ENCODE results near the gene RCVRN.
A peak's percentile ranks its signal among the peaks of the same experiment; 100 is the strongest.

The RCVRN gene

GRCh38 chr17:9934331-9934730, 29.3 kb upstream of the RCVRN start:
- H3K27ac ChIP-seq (ENCODE audit: insufficient read depth in 1 of 2, low read depth in 1 of 2, low read length in 2 of 2, poor library complexity in 1 of 2, severe bottlenecking in 2 of 2) = no peak overlapping the region
- 96% methylated on average over 6 of the region's 7 CpGs for WGBS (ENCODE audit: insufficient coverage)
- DNase-seq = no peak
- no peaks in the 10 kb centered on the region for H3K4me1 ChIP-seq (ENCODE audit: control extremely low read depth in 1 of 4, control insufficient read depth in 4 of 4, insufficient read depth in 4 of 4, low read length in 3 of 4)
- POLR2A ChIA-PET = no interaction called here
- CTCF ChIA-PET = interaction anchor here (1.1 to 1.3 kb wide), 2 partner anchors 18 to 265 kb away, joined by 3 read pairs; no protein-coding TSS in a partner anchor
- no peak overlapping the region for H3K4me3 ChIP-seq (ENCODE audit: control insufficient read depth in 1 of 7, extremely low read depth in 1 of 7, insufficient read depth in 4 of 7, low read depth in 2 of 7, low read length in 6 of 7)
- H3K27me3 ChIP-seq (replicated peaks in 2 of 5; ENCODE audit: control insufficient read depth in 4 of 5, insufficient read depth in 5 of 5, low read length in 4 of 5) = no peaks in the 10 kb centered on the region
- H3K36me3 ChIP-seq (ENCODE audit: control insufficient read depth in 4 of 4, insufficient read depth in 4 of 4, low read length in 3 of 4) = peaks cover 0 to 3% (median 0%) of the 10 kb centered on the region in 4 experiments
- H3K9me3 ChIP-seq (ENCODE audit: control extremely low read depth in 1 of 5, control insufficient read depth in 4 of 5, insufficient read depth in 2 of 5, low read depth in 1 of 5, low read length in 4 of 5) = peaks cover 0 to 10% (median 2%) of the 10 kb centered on the region in 5 experiments

- no peaks in the 10 kb centered on the region for H3K27me3 ChIP-seq (replicated peaks in 2 of 5; ENCODE audit: control insufficient read depth in 4 of 5, insufficient read depth in 5 of 5, low read length in 4 of 5)
- no peaks in the 10 kb centered on the region for H3K4me1 ChIP-seq (ENCODE audit: control extremely low read depth in 1 of 4, control insufficient read depth in 4 of 4, insufficient read depth in 4 of 4, low read length in 3 of 4)
- ChIA-PET POLR2A (no interaction called here), CTCF (interaction anchor here (1.2 kb wide), 1 partner anchor 31 kb away, joined by 3 read pairs; no protein-coding TSS in a partner anchor)
- no peaks in the 10 kb centered on the region for H3K36me3 ChIP-seq (ENCODE audit: control insufficient read depth in 4 of 4, insufficient read depth in 4 of 4, low read length in 3 of 4)
- no peak overlapping the region for H3K27ac ChIP-seq (ENCODE audit: insufficient read depth in 1 of 2, low read depth in 1 of 2, low read length in 2 of 2, poor library complexity in 1 of 2, severe bottlenecking in 2 of 2)
- no peaks in the 10 kb centered on the region for H3K9me3 ChIP-seq (ENCODE audit: control extremely low read depth in 1 of 5, control insufficient read depth in 4 of 5, insufficient read depth in 2 of 5, low read depth in 1 of 5, low read length in 4 of 5)
- DNase-seq = no peak
- H3K4me3 ChIP-seq (ENCODE audit: control insufficient read depth in 1 of 7, extremely low read depth in 1 of 7, insufficient read depth in 4 of 7, low read depth in 2 of 7, low read length in 6 of 7) = no peak overlapping the region
- WGBS (ENCODE audit: insufficient coverage) = 100% methylated on average over 1 of the region's 2 CpGs
Observed at GRCh38 chr17:9932491-9932890, 27.4 kb upstream of the RCVRN start.

DNA sequence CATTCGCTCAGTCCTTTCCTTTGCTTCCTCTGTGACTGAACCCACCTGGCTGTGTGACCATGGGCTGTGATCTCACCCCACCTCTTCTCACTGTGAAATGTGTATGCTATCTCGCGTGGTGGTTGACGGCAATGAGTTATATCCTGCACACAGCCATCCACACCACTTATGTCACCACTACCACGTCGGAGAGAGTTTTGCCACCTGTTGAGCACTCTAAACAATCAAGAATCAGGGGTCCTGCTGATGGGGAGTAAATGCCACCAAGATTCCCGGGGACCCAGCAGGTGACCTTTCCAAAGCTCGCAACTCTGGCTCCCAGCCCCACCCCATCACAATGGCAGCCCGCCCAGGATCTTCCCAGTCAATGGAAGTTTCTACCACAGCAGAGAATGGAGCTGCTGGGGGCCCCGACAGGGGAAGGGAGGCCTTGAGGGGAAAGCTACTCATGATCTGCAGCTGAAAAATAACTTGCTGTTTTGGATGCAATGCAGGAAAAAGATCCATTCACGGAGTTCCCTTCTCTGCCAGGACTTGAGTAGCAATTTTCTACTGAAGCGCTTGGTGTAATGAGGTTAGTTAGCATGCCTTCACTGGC, 26.2 kb upstream of the RCVRN start:
- Histone ChIP-seq H3K9me3 (ENCODE audit: control extremely low read depth in 1 of 5, control insufficient read depth in 4 of 5, insufficient read depth in 2 of 5, low read depth in 1 of 5, low read length in 4 of 5) (no peaks in the 10 kb centered on the region), H3K4me1 (ENCODE audit: control extremely low read depth in 1 of 4, control insufficient read depth in 4 of 4, insufficient read depth in 4 of 4, low read length in 3 of 4) (no peaks in the 10 kb centered on the region), H3K27me3 (replicated peaks in 2 of 5; ENCODE audit: control insufficient read depth in 4 of 5, insufficient read depth in 5 of 5, low read length in 4 of 5) (no peaks in the 10 kb centered on the region), H3K27ac (ENCODE audit: insufficient read depth in 1 of 2, low read depth in 1 of 2, low read length in 2 of 2, poor library complexity in 1 of 2, severe bottlenecking in 2 of 2) (no peak overlapping the region), H3K4me3 (ENCODE audit: control insufficient read depth in 1 of 7, extremely low read depth in 1 of 7, insufficient read depth in 4 of 7, low read depth in 2 of 7, low read length in 6 of 7) (no peak overlapping the region), H3K36me3 (ENCODE audit: control insufficient read depth in 4 of 4, insufficient read depth in 4 of 4, low read length in 3 of 4) (peaks cover 0 to 1% (median 0%) of the 10 kb centered on the region in 4 experiments)
- CTCF ChIA-PET = interaction anchor here (0.9 to 2.2 kb wide), 5 partner anchors 9 to 95 kb away, joined by 3 to 9 read pairs (median 4); no protein-coding TSS in a partner anchor
- DNase-seq = no peak
- POLR2A ChIA-PET = no interaction called here
- WGBS (ENCODE audit: insufficient coverage) = 95% methylated on average over 10 of the region's 12 CpGs

- Histone ChIP-seq H3K4me1 (ENCODE audit: control extremely low read depth in 1 of 4, control insufficient read depth in 4 of 4, insufficient read depth in 4 of 4, low read length in 3 of 4) (no peaks in the 10 kb centered on the region), H3K27me3 (replicated peaks in 2 of 5; ENCODE audit: control insufficient read depth in 4 of 5, insufficient read depth in 5 of 5, low read length in 4 of 5) (no peaks in the 10 kb centered on the region), H3K9me3 (ENCODE audit: control extremely low read depth in 1 of 5, control insufficient read depth in 4 of 5, insufficient read depth in 2 of 5, low read depth in 1 of 5, low read length in 4 of 5) (no peaks in the 10 kb centered on the region), H3K27ac (ENCODE audit: insufficient read depth in 1 of 2, low read depth in 1 of 2, low read length in 2 of 2, poor library complexity in 1 of 2, severe bottlenecking in 2 of 2) (no peak overlapping the region), H3K36me3 (ENCODE audit: control insufficient read depth in 4 of 4, insufficient read depth in 4 of 4, low read length in 3 of 4) (peaks cover 0 to 2% (median 0%) of the 10 kb centered on the region in 4 experiments), H3K4me3 (ENCODE audit: control insufficient read depth in 1 of 7, extremely low read depth in 1 of 7, insufficient read depth in 4 of 7, low read depth in 2 of 7, low read length in 6 of 7) (no peak overlapping the region)
- ChIA-PET CTCF (interaction anchor here (0.7 to 2.2 kb wide), 7 partner anchors 9 to 96 kb away, joined by 3 to 9 read pairs (median 4); no protein-coding TSS in a partner anchor), POLR2A (no interaction called here)
- WGBS (ENCODE audit: insufficient coverage) = 100% methylated on average over 4 of the region's 8 CpGs
- no peak for DNase-seq
Observed at GRCh38 chr17:9929871-9930270, 24.8 kb upstream of the RCVRN start.

- H3K4me1 ChIP-seq (ENCODE audit: control extremely low read depth in 1 of 4, control insufficient read depth in 4 of 4, insufficient read depth in 4 of 4, low read length in 3 of 4) = no peaks in the 10 kb centered on the region
- ChIA-PET CTCF (interaction anchor here (1.2 to 1.9 kb wide), 2 partner anchors 24 to 30 kb away, joined by 3 to 7 read pairs; partner anchors contain the start of gene RCVRN), POLR2A (no interaction called here)
- no peaks in the 10 kb centered on the region for H3K27me3 ChIP-seq (replicated peaks in 2 of 5; ENCODE audit: control insufficient read depth in 4 of 5, insufficient read depth in 5 of 5, low read length in 4 of 5)
- 89% methylated on average over 9 of the region's 13 CpGs for WGBS (ENCODE audit: insufficient coverage)
- H3K27ac ChIP-seq (ENCODE audit: insufficient read depth in 1 of 2, low read depth in 1 of 2, low read length in 2 of 2, poor library complexity in 1 of 2, severe bottlenecking in 2 of 2) = no peak overlapping the region
- H3K36me3 ChIP-seq (ENCODE audit: control insufficient read depth in 4 of 4, insufficient read depth in 4 of 4, low read length in 3 of 4) = peaks cover 0 to 2% (median 0%) of the 10 kb centered on the region in 4 experiments
- DNase-seq = peak; percentile 6 to 28 (median 24)
- H3K4me3 ChIP-seq (ENCODE audit: control insufficient read depth in 1 of 7, extremely low read depth in 1 of 7, insufficient read depth in 4 of 7, low read depth in 2 of 7, low read length in 6 of 7) = no peak overlapping the region
- H3K9me3 ChIP-seq (ENCODE audit: control extremely low read depth in 1 of 5, control insufficient read depth in 4 of 5, insufficient read depth in 2 of 5, low read depth in 1 of 5, low read length in 4 of 5) = no peaks in the 10 kb centered on the region
Observed at GRCh38 chr17:9928601-9929333, 23.7 kb upstream of the RCVRN start.

DNA sequence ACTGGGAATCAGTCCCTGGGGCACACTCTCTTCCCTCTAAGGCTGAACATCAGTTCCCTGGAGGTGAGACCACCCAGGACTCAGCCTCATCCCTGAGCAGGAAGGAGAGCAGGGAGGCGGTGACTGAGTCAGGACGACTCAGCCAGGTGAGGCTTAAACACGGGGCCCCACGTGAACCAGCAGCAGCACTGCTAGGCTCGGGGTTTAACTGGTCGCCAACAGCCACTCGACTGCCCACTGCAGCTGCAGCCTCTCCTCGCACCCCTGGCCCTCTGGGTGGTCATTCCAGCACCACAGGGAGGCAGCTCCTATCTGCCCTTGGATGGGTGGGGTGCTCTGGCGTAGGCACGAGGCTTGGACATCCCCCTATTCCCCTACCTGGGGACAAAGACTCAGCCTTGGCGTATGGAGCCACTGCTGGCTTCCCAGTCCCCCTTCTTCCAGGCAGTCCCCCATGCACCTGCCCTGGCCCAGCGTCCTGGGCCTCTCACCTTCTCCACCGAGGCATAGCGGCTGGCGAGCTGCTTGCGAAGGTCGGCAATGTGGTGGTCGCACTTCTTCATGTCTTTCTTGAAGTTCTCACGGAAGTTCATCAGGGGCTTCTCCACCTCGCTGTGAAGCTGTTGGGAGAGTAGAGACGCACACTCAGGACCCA, 21.2 kb upstream of the RCVRN start:
- POLR2A ChIA-PET = no interaction called here
- 92% methylated on average over 19 of the region's 21 CpGs for WGBS (ENCODE audit: insufficient coverage)
- Histone ChIP-seq H3K36me3 (ENCODE audit: control insufficient read depth in 4 of 4, insufficient read depth in 4 of 4, low read length in 3 of 4) (peaks cover 0 to 2% (median 0%) of the 10 kb centered on the region in 4 experiments), H3K9me3 (ENCODE audit: control extremely low read depth in 1 of 5, control insufficient read depth in 4 of 5, insufficient read depth in 2 of 5, low read depth in 1 of 5, low read length in 4 of 5) (no peaks in the 10 kb centered on the region), H3K4me1 (ENCODE audit: control extremely low read depth in 1 of 4, control insufficient read depth in 4 of 4, insufficient read depth in 4 of 4, low read length in 3 of 4) (no peaks in the 10 kb centered on the region), H3K27ac (ENCODE audit: insufficient read depth in 1 of 2, low read depth in 1 of 2, low read length in 2 of 2, poor library complexity in 1 of 2, severe bottlenecking in 2 of 2) (no peak overlapping the region), H3K4me3 (ENCODE audit: control insufficient read depth in 1 of 7, extremely low read depth in 1 of 7, insufficient read depth in 4 of 7, low read depth in 2 of 7, low read length in 6 of 7) (no peak overlapping the region), H3K27me3 (replicated peaks in 2 of 5; ENCODE audit: control insufficient read depth in 4 of 5, insufficient read depth in 5 of 5, low read length in 4 of 5) (no peaks in the 10 kb centered on the region)
- CTCF ChIA-PET = interaction anchor here (0.6 to 4.5 kb wide), 9 partner anchors 14 to 420 kb away, joined by 3 to 23 read pairs (median 5); no protein-coding TSS in a partner anchor
- DNase-seq = no peak

All from common myeloid progenitor, CD34-positive (primary cell).